Tibial artery (tissue), 4 donors: Measurements from ENCODE around the gene EPHA6.

Experiments
- DNase-seq, 2 donors: peaks; one replicate each; pipeline ENCODE4 v3.0.0-alpha.2; 2019
- H3K27ac ChIP-seq, 2 donors: fragments of 200-600 bp; sonication (generic) in 1 of 2; 1 replicate in 1 of 2; 2 replicates in 1 of 2; pipeline ENCODE4 v1.5.1; 2018 to 2019; ENCODE audit warnings: mild to moderate bottlenecking in 1 of 2
- H3K27me3 ChIP-seq, 2 donors: fragments of 200-600 bp; sonication (generic) in 1 of 2; one replicate each; pipeline versions ENCODE4 v1.5.1 to v1.6.0; 2016 to 2019
- H3K36me3 ChIP-seq, 3 donors: fragments of 200-600 bp; sonication (generic) in 2 of 3; one replicate each; pipeline ENCODE4 v1.5.1; 2016 to 2019; ENCODE audit warnings: mild to moderate bottlenecking in 2 of 3
- H3K4me1 ChIP-seq, 4 donors: fragments of 200-600 bp; sonication (generic) in 2 of 4; 1 replicate in 3 of 4; 2 replicates in 1 of 4; pipeline ENCODE4 v1.5.1; 2016 to 2019
- H3K4me3 ChIP-seq, 2 donors: fragments of 200-600 bp; sonication (generic) in 1 of 2; 1 replicate in 1 of 2; 2 replicates in 1 of 2; pipeline ENCODE4 v1.5.1; 2018 to 2019; ENCODE audit warnings: mild to moderate bottlenecking in 2 of 2
- H3K9me3 ChIP-seq, 3 donors: fragments of 200-600 bp; sonication (generic) in 1 of 3; one replicate each; pipeline ENCODE4 v1.5.1; 2016 to 2019
- intact Hi-C: fragments of 100-400 bp; cut with DNase I; formaldehyde crosslinking; loops from one replicate; pipeline ENCODE4 v1.15.0; 2023; ENCODE audit warnings: low total_unique reads
- TF ChIP-seq, protein P1 (sequence below), 2 experiments: fragments of 200-600 bp in 1 of 2; fragments of 450-650 bp in 1 of 2; IDR thresholded peaks; one replicate each; pipeline ENCODE4 v1.5.1; 2017 to 2019; ENCODE audit warnings: antibody characterized with exemption in 2 of 2, mild to moderate bottlenecking in 1 of 2, moderate library complexity in 1 of 2

Gene EPHA6

DNA sequence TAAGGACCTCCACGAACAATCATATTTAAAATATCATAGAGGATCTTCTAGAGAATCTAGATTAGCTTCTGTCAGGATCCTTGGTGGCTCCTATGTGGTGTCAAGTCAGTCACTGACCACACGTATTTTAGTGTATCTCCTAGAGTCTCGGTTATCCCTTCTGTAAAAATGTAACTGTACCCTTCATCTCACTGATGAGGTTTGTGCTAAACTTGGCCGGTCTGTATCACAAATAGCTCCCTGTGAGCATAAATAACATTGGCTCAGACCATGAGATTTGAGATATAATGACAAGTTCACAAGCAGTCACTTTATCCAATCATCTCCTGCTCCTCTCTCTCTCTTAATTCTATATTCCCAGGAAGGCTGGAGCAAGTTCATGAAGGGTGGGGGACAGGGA, 856.6 kb downstream of the EPHA6 start:
- intact Hi-C loops: no loop called here
- Histone ChIP-seq H3K36me3 (no peaks in the 10 kb centered on the region), H3K4me1 (peaks cover 0 to 4% (median 0%) of the 10 kb centered on the region in 4 donors), H3K27ac (no peak overlapping the region), H3K27me3 (no peaks in the 10 kb centered on the region), H3K4me3 (no peak overlapping the region), H3K9me3 (no peaks in the 10 kb centered on the region)
- no peak for DNase-seq
- TF ChIP-seq, protein P1, sequence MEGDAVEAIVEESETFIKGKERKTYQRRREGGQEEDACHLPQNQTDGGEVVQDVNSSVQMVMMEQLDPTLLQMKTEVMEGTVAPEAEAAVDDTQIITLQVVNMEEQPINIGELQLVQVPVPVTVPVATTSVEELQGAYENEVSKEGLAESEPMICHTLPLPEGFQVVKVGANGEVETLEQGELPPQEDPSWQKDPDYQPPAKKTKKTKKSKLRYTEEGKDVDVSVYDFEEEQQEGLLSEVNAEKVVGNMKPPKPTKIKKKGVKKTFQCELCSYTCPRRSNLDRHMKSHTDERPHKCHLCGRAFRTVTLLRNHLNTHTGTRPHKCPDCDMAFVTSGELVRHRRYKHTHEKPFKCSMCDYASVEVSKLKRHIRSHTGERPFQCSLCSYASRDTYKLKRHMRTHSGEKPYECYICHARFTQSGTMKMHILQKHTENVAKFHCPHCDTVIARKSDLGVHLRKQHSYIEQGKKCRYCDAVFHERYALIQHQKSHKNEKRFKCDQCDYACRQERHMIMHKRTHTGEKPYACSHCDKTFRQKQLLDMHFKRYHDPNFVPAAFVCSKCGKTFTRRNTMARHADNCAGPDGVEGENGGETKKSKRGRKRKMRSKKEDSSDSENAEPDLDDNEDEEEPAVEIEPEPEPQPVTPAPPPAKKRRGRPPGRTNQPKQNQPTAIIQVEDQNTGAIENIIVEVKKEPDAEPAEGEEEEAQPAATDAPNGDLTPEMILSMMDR (IDR thresholded peaks at IDR 0.05): no peak

DNA sequence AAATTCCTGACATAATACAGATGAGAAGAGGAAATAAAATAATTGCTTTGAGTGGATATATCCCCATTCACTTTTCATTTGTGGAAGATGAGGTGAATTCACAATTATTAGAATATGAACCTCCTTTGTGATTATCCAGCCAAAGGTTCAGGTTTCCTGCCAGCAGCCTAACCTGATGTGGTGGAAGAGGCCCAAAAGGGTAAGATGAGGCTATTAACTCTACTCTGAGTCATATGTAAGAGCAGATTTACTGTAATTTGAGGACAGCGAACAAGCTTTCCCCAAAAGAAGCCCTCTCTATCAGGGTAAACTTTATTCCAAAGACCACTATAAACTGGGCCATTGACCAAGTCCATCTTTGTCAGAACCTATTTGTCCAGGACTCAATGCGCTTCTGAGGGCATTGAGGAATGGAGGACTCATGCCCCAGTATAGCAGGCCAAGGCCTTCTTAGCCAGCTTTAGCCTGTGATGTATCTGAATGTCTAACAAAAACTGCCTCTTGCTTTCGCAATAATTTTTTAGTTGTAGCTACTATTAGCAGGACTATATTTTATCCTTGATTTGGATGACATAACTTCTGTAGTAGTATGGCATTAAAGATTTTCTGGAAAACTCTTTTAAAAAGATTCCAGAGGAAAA, 859.1 kb downstream of the EPHA6 start:
- H3K27me3 ChIP-seq: no peaks in the 10 kb centered on the region
- no peaks in the 10 kb centered on the region for H3K9me3 ChIP-seq
- H3K4me1 ChIP-seq: peaks cover 0 to 4% (median 0%) of the 10 kb centered on the region in 4 donors
- H3K27ac ChIP-seq: no peak overlapping the region
- TF ChIP-seq, protein P1 (IDR thresholded peaks at IDR 0.05): no peak
- no peak for DNase-seq
- H3K4me3 ChIP-seq: no peak overlapping the region
- no peaks in the 10 kb centered on the region for H3K36me3 ChIP-seq
- intact Hi-C loops: no loop called here

DNA sequence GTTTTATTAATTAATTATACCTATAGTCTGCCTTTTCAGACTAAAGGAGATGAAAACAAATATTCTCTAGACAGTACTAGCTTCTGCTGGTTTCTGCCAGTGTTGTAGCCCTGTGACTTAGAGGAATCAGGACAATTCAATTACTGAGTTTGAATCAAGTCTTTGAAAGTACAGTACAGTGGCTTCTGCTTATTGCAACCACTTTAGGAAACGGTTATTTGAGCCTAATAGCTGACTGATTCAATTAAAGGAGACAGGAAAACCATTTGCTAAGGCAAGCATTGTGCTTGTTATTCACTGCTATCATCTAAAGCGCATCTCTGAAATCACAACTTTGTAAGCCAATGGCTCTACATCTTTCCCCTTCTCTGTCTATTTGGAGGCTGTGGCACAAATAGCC, 860.1 kb downstream of the EPHA6 start:
- Histone ChIP-seq H3K9me3 (no peaks in the 10 kb centered on the region), H3K4me3 (no peak overlapping the region), H3K27ac (no peak overlapping the region), H3K36me3 (no peaks in the 10 kb centered on the region), H3K27me3 (no peaks in the 10 kb centered on the region), H3K4me1 (peaks cover 0 to 4% (median 0%) of the 10 kb centered on the region in 4 donors)
- intact Hi-C loops: no loop called here
- no peak for DNase-seq
- TF ChIP-seq, protein P1 (IDR thresholded peaks at IDR 0.05): no peak

DNA sequence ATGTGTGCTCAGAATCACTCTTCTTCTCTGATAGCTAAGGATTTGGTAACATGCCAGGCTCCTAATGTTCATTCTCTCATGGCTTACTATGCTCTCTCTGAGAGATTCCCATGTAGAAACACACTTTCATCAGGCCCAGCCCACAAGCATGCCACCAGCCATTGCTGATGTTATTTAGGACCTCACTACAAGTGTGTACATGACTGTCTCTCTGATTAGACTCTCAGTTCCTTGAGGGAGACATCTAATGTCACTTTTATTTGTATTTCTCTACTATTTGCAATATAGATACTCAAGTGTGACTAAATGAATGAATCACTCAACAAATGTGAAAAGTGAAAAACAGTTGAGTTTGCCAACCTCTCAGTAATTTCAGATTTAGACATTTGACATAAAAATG, 865.8 kb downstream of the EPHA6 start:
- intact Hi-C loops: no loop called here
- TF ChIP-seq, protein P1 (IDR thresholded peaks at IDR 0.05): no peak
- H3K36me3 ChIP-seq: no peaks in the 10 kb centered on the region
- H3K9me3 ChIP-seq: no peaks in the 10 kb centered on the region
- no peaks in the 10 kb centered on the region for H3K4me1 ChIP-seq
- no peak for DNase-seq
- no peaks in the 10 kb centered on the region for H3K27me3 ChIP-seq
- no peak overlapping the region for H3K27ac ChIP-seq
- H3K4me3 ChIP-seq: no peak overlapping the region

DNA sequence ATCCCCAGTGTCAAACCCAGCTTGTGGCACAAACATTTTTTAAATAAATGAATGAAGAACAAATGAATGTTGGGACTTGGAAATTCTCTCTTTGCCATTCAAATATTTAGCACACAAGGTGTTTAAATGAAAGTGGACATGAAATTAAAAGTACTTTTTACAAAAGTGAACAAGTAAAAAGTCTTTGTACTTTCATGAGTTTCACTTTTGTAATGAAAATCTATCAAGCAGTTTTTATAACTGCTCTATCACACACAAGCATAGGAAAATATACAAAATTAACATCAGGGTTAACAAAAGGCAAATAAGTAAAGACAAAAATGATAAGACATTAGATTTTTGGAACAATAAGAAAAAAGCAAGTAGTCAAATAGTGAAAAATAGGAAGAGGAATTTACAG, 866.3 kb downstream of the EPHA6 start:
- intact Hi-C loops: no loop called here
- no peaks in the 10 kb centered on the region for H3K27me3 ChIP-seq
- TF ChIP-seq, protein P1 (IDR thresholded peaks at IDR 0.05): no peak

DNA sequence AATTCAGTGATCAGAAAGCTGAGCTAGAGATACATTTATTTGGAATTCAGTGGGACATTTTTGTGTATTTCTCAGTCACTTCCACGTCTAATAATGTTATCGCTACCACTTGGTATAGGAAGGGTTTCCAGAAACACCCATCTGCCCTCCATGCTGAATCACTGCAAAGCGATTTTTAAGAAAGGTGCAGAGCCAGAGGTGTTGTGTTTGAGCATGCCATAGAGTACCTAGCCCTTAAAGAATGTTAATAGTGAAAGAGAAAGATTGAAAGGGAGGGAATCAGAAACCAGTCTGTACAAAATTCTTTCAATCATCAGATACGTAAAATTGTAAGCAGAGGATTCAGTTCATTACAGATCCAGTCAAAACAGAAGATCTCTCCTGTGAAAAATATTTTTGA, 870.1 kb downstream of the EPHA6 start:
- TF ChIP-seq, protein P1 (IDR thresholded peaks at IDR 0.05): no peak
- H3K4me3 ChIP-seq: no peak overlapping the region
- no peaks in the 10 kb centered on the region for H3K36me3 ChIP-seq
- intact Hi-C loops: no loop called here
- no peak overlapping the region for H3K27ac ChIP-seq
- no peaks in the 10 kb centered on the region for H3K27me3 ChIP-seq
- H3K9me3 ChIP-seq: no peaks in the 10 kb centered on the region
- H3K4me1 ChIP-seq: no peaks in the 10 kb centered on the region
- DNase-seq: no peak

More for the DNA sequence above, 866.3 kb downstream of the EPHA6 start:
- DNase-seq: no peak
- no peaks in the 10 kb centered on the region for H3K4me1 ChIP-seq
- no peaks in the 10 kb centered on the region for H3K9me3 ChIP-seq
- H3K4me3 ChIP-seq: no peak overlapping the region
- H3K27ac ChIP-seq: no peak overlapping the region
- no peaks in the 10 kb centered on the region for H3K36me3 ChIP-seq
